Loucy (cell line): Measurements from ENCODE around the gene MANSC1.

Experiments used
- EZH2phosphoT487 ChIP-seq: fragments of 200-600 bp; IDR thresholded peaks from 2 replicates; pipeline ENCODE4 v1.6.1; 2018; ENCODE audit warnings: antibody characterized with exemption, mild to moderate bottlenecking, moderate library complexity, borderline replicate concordance
- TF ChIP-seq, protein P1 (sequence below): fragments of 200-600 bp; sonication (generic); conservative IDR thresholded peaks from 2 replicates; pipeline ENCODE4 v1.5.1; 2014; ENCODE audit warnings: mild to moderate bottlenecking, antibody characterized with exemption, low read length

DNA sequence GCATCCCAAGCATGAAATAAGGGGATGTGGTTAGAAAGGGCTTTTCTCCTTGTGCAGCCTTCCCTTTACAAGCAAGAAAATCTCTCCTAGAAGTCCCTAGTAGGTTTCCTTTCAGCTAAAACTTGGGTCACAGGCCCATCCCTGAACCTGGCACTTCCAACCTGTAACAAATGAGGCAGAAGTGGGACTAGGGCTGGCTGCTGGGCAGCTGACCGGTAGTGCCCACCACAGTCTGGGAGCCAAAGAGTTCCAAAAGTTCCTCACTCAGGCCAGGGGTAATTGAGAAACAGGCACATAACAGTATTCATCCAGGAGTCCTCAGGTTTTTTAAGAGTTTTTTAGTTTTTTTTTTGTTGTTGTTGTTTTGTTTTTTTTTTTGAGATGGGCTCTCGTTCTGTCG lies 23.8 kb downstream of the MANSC1 start:
- TF ChIP-seq, protein P1, sequence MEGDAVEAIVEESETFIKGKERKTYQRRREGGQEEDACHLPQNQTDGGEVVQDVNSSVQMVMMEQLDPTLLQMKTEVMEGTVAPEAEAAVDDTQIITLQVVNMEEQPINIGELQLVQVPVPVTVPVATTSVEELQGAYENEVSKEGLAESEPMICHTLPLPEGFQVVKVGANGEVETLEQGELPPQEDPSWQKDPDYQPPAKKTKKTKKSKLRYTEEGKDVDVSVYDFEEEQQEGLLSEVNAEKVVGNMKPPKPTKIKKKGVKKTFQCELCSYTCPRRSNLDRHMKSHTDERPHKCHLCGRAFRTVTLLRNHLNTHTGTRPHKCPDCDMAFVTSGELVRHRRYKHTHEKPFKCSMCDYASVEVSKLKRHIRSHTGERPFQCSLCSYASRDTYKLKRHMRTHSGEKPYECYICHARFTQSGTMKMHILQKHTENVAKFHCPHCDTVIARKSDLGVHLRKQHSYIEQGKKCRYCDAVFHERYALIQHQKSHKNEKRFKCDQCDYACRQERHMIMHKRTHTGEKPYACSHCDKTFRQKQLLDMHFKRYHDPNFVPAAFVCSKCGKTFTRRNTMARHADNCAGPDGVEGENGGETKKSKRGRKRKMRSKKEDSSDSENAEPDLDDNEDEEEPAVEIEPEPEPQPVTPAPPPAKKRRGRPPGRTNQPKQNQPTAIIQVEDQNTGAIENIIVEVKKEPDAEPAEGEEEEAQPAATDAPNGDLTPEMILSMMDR: no peak
- no peak for TF ChIP-seq EZH2phosphoT487
